HG03432 (cell line): ENCODE measurements around the gene ZNF518A.

ENCODE experiments used
- ATAC-seq: cut with Tn5 transposase; IDR thresholded peaks from one replicate; pipeline ENCODE4 v1.9.1; 2021; ENCODE audit warnings: mild to moderate bottlenecking, moderate library complexity; ENCODE audit not compliant: unreplicated experiment

The ZNF518A gene

DNA sequence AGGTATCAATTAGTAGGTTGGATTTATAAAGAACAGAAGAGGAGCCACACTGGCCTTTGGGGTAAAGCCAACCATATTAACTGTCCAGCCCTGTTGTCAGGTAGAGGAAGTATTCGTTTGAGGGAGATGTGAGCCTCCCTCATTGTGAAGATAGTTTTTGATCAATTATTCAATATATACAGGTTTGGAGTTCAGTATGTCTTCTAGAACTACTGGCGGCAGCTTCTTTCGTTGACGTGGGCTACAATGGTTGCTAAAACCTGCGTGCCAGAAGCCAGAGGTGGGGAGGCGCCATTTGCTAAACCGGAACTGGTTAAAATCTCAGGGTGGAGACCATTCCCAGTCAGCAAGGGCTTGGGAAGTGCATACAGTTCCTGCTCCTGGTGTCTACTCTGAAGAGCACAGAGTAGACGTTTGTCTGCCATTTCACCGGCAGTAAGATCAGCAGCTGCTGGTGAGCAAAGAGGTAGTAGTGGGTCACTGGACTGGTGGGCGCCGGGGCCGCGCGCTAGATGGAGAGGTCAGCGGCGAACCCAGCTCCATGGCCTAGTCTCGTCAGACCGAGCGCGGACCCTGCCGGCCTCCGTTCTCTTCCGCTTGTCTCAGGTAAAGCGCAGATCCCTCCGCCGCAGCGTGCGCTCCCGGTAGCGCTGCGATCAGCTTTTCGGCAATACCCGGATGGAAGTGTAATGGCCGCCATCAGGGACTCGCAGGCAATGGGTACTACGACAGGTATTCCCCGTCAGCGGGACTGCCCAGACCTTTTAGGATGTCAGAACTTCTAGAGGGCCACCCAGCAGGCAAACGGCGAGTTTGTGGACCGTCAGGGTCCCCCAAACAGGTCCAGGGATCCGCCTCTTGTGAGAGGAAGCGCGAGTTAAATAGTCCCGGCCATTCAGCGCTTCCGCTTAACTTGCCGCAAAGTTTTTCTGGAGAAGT lies at the start of gene ZNF518A:
Gene ZNF518A, plus strand, starts transcription at position 911 of the 939 bp plus-strand sequence. CDS start 26,026 bp downstream, outside the sequence.
- ATAC-seq = peak; percentile 86

DNA sequence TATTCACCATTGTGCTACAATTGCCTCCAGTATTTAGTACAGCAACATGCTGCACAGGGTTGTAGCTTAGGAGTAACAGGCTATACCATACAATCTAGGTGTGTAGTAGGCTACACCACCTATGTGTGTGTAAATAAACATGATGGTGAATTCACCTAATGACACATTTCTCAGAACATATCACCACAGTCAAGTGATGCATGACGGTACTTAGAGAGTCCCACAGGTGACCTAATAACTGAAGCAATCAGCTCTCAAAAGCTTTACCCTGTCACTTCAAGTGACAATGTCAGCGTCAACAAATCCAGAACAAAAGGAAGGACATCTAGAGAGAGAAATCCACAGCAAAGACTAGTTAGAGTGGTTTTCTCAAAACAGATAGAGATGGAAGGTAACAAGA lies 47.9 kb upstream of the ZNF518A start:
- no peak for ATAC-seq

DNA sequence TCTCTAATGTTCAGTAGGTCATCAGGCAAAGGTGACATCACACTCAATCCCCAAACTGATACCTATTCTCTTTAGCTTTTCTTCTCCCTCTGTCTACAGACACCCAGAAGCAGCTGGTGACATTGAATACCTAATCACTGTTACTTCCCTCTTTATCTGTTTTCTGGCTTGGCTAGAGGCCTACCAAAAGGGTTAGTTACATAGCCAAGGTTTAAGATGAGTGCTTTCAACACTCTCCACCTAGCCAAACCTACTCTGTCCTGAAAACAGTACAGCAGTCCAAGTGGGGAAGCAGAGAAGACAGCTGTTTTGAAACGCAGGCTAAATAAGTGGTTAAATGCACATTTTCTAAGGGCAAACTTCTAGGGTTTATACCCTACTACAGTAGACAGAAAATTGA lies 47.3 kb upstream of the ZNF518A start:
- no peak for ATAC-seq

- ATAC-seq = no peak
These were observed 41.0 kb upstream of the ZNF518A start for GRCh38 chr10:96089116-96089515.

DNA sequence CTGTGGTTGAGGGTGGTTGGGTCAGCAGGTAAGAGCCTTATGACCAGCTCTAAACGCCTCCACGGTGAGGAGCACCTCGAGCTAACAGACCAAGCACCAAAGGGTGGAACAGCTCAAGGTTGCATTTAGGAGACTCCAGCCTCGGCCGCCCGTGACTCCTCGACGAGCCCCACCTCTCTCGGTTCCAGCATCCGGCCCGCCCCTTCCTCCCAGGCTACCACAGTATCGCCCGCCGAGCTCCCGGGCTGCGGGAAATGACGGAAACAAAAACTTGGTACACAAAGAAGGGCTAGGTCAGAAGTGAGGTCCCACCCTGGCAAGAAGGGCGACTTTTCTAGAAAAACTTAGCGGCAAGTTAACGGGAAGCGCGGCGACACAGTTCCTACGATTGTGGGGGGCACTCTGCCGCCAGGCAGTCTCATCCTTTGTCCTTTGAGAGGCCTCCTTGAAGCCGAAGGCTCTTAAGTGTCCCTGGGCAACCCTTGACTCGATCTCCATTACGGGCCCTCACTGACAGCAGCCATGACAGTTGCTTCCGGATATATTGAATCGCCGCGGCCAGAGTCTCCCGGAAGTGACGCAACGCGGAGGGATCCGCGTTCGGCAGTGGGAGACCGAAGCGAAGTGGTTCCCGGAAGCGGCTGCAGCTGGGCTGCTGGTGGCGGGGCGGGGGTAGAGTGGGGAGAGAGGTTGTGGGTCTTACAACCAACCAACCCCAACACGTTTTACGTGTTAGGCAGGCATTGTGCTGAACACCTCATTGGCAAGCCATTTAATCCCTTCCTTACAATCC lies 40.2 kb upstream of the ZNF518A start:
- peak; percentile 92 for ATAC-seq

DNA sequence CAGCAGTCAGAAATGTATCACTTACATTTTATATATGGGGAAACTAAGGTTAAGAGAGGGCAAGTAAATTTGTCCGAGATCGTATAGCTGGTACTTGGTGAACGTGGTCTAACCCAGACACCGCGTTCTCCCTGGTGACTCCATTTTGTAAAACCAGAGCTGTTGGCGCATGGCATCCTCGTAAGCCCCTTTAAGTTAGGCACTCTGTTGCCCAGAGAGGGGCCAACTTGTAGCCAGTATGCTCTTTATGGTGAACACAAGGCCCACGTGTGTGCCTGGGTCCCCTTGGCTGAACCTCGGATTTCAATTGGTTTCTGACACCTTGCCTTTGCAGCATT lies 39.7 kb upstream of the ZNF518A start:
- no peak for ATAC-seq

- no peak for ATAC-seq
These were observed 36.9 kb upstream of the ZNF518A start for GRCh38 chr10:96092999-96093767.

DNA sequence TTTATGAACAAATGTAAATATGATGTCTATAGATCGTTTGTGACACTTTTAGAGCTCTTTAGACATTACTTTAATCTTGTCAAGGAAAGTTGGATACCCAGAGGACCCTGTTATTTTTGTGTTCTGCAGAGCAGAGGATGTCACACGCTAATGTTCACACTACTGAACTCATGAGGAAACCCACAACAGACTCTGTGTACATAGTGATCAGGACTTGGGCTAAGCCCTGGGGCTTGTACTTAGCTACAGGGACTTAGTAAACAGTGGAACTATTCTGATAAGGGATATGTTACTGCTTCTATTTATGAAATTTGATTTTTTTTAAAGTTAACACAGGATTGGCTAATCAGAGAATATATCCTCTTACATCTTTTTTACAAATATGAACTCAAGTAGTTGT lies 36.1 kb upstream of the ZNF518A start:
- ATAC-seq = no peak

DNA sequence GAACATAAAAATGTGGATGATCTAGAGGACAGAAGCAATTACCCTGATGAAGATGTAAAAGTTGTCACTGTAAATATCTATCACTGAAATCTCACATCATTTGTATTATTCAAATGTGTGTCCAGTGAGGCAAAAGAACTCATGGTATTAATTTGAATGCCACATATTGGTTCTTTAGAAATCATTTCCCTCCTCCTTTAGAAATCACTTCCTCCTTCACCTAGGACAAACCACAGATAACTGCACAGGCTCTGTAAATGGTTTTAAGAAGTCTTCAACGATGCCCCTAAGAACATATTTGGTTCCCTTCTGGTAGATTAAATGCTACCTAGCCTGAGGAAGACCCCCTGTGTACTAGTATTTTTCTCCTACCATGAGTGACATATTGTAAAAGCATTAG lies 33.1 kb upstream of the ZNF518A start:
- no peak for ATAC-seq

- no peak for ATAC-seq
These were observed 32.2 kb upstream of the ZNF518A start for GRCh38 chr10:96097865-96098264.

GRCh38 chr10:96107623-96108038 lies 22.5 kb upstream of the ZNF518A start:
- no peak for ATAC-seq

- no peak for ATAC-seq
These were observed 17.6 kb upstream of the ZNF518A start for GRCh38 chr10:96112531-96112930.

DNA sequence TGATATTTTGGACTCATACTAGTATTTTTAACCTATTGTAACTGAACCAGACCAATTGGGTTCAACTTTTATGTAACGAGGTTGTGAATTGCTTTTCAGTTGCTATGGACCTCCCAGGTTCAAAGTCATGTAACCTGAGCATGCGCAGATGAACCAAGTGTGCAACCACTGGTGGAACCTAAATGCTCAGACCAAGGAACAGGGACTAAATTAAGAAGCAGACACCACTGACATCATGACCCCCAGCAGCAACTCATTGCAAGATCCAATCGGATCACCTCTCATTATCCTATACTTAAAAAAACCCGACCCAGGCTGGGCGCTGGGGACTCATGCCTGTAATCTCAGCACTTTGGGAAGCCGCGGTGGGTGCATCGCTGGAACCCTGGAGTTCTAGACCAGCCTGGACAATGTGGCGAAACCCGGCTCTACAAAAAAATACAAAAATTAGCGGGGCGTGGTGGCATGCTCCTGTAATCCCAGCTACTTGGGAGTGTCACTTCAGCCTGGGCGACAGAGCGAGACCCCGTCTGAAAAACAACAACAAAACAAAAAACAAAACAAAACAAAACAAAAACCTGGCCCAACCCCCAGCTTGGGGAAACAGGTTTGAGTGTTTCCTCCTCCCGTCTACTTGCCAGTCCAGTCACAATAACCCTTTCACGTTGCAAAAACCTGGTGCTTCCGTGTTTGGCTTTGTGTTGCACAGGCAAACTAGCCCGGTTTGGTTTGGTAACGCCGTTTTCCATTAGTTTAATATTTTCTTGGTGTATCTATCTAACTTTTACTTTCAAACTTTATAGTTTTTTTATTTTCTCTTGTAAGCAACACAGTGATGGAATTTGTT lies 11.3 kb upstream of the ZNF518A start:
- no peak for ATAC-seq

- ATAC-seq = no peak
These were observed 7.3 kb upstream of the ZNF518A start for GRCh38 chr10:96122824-96123223.

- no peak for ATAC-seq
These were observed 5.6 kb upstream of the ZNF518A start for GRCh38 chr10:96124230-96125141.

DNA sequence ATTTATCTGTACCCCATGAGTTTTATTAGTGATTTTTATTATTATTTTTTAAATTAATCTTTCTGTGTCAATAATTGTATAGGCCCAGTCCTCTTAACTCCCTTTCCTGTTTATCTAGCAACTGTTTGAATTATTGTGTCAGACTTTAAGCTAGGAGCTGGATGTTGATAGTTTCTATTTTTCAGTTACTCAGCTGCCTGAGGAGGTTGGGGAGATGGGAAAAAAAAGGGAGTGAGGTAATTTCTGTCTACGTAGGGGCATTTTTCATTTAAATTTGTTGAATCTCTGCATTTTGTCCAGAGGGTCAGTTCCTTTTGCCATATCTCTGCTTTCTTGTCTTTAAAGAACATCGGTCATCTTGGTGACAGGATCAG lies 5.0 kb upstream of the ZNF518A start:
- ATAC-seq = no peak

- peak; percentile 80 for ATAC-seq
These were observed 364 bp downstream of the ZNF518A start for GRCh38 chr10:96130326-96130995.

GRCh38 chr10:96131621-96132020 lies 1.5 kb downstream of the ZNF518A start:
- no peak for ATAC-seq

DNA sequence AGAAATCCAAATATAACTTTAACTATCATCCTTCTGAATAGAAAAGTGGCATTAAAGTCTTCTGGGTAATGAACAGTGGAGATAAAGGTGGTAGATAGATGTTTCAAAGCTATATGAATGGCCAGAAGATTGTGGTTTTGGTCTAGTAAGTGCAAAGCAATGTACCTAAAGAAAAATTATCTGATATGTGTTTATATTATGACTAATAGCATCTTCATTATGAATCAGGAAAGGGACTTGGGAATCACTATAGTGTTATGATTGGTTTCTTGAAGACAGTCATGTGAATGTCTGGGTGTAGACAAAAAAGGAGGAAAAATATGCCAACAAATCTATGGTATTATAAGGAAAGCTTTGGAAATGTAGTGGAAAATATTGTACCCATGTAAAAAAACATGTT lies 3.0 kb downstream of the ZNF518A start:
- no peak for ATAC-seq
